ENCODE results near the gene SDK1.

Gene SDK1

GRCh38 chr7:4174884-4175283, 873.8 kb downstream of the SDK1 start:
- no peak for DNase-seq

DNA sequence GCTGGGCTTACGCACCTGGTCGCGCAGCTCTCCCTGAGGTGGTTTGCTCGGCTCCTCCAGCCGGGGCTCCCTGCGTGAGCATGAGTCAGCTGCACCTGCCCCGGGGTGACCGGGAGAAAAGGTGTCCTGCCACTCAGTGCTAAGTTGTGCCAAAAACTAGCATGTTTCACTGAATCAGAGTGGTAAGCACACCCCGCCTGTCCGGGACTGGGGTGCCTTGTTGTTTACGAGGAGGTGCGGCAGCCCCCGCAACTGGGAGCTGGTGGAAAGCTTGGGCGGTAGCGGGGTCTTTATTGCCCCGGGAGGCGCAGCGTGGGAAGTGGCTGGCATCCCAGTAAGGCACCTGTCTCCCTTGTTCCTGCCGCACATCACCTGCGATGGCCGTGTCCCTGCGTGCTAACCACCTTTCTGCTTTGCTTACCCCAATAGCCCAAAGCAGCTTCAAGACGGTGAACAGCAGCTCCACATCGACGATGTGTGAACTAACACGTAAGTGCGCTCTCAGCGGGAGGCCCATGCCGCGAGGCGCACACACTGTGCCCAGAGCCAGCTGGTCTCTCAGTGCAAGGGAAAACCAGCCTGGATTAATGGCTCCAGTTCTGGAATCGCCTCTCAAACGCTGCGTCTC, 874.4 kb downstream of the SDK1 start:
- DNase-seq = no peak

- DNase-seq = no peak
These were observed 875.9 kb downstream of the SDK1 start for GRCh38 chr7:4177001-4177400.

- no peak for DNase-seq
These were observed 877.4 kb downstream of the SDK1 start for GRCh38 chr7:4178416-4178815.

DNA sequence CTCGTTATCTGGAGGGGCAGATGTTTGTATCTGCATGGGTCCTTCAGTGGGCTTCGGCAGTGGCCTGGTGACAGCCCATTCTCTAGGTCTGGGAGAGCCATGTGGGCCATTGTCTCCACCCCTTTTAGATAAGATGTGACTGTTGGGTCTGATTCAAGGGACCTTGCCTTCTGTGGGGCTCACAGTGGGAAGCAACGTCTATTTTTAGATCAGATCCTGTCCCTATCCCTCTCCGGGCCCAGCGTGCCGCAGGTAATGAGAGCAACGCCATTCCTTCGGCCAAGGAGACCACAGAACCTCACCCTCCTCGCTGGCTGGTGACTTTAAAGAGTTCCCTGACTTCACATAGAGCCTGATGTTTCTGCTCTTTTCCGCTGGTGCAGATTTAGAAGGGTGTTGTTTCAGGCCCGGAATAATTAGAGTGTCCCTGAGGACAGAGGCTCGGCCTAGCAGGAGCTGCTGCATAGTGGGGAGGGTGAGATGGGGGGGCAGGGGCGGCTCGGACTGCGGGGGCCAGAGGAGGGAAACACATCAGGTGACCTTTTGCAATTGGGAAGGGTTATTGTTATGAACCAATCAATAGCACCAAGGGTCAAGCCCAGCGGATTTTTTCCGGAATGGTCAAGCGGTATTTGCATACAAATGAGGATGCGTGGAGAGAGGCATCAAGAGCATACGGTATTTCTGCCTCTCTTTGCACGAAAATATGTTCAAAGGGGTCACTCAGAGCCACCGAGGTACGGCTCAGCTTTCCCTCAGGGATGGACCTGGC, 878.0 kb downstream of the SDK1 start:
- no peak for DNase-seq

GRCh38 chr7:4179688-4180380, 878.8 kb downstream of the SDK1 start:
- no peak for DNase-seq

DNA sequence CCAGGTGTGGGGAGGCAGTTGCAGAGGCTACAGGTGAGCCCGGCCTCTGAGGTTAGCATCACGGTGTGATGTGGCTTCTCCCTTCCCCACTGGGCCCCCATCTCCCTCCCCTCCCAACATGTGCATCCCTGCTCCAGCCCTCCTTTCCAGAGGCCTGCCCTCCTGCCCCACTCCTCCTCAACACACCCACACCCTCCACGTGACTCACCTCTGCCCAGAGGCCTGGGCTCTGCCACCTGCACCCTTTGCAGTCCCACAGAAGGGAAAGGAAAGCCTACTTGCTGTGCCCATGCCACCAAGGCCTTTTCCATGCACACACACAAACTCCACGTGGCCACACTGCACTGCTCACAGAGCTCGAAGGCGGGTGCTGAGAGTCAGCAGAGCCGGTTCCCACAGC, 880.4 kb downstream of the SDK1 start:
- DNase-seq = no peak

GRCh38 chr7:4182605-4183300, 881.7 kb downstream of the SDK1 start:
- no peak for DNase-seq

DNA sequence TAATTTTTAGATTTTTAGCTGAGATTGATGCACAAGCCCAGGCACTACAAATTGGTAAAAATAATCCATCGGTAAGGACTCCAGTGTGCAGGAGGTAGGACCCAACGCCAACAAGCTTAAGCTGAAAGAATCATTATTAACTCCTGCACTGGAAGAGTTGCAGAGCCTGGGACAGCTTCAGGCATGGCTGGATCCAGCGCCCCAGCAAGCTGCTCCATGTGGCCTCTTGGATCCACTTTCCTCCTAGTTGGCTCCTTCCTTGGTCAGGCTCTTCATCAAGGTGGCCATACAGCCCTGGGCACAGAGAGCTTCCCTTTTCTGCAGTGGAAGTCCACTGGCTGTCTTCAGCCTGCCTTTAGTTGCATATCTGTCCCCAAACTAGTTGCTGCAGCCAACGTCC, 883.6 kb downstream of the SDK1 start:
- DNase-seq = no peak

DNA sequence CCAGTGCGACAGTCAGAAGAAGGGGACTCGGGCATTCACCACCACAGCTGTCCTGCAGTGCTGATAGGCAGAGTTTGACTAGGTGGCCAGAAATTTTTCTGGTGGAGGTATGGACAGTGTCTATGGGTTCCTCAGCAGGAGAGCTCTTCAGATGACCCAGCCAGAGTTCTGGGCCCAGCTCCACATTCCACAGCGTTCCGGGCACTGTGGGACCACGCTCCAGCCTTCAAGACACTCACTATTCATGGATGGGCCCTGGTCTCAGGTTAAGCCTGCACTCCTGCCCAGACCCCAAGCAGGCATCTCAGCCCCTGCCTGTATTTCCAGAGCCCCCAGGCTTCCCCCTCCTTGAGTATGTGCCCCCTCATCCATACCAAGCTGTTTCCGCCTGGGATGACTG, 884.1 kb downstream of the SDK1 start:
- DNase-seq = no peak

DNA sequence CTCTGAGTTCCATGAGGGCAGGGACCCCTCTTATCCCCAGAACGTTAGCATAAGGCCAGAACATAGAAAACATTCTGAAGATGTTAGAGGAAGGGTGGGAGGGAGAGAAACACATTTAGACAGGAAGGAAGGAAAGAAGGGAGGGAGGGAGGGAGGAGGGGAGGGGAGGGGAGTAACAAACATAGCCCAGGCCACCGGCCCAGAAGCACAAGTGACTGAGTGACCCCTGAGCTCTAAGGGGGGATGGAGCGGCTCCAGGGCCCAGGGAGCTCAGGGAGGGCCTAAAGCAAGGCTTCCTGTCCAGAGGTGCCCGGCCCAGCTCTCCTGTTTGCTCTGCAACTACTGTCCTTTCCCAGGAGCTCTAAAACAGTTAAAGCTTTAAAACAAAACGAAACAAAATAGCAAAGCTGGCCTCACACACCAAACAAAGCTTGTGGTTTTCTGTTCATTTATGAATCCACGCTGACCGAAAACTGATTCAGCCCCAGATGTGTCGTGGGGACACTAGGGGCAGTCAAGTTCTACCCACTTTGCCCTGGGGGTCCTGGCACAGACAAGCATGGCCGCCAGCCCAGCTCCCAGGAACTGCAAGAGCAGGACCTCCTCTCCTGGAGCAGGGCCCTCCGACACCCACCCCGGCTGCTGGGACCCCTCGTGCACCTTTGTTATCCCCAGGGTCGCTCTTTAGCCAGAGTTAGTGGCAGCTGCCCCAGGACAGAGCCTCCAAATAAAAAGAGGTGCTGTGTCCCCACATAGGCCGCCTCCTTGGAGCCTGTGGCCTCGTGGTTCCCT, 884.9 kb downstream of the SDK1 start:
- DNase-seq = no peak

DNA sequence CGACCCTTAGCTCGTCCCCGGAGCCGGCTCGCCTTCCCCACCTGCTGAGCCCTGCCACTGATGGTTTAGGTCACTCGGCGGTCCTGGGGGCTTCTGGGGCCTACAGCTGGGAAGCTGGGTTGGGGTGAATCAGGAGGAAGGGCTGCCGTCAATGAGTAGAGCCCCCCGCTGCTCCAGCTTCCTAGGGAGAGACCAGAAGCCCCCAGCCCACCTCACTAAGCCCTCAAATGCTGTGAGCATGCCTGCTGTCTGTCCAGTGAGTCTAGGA, 885.4 kb downstream of the SDK1 start:
- DNase-seq = no peak

GRCh38 chr7:4188651-4189050, 887.6 kb downstream of the SDK1 start:
- DNase-seq = no peak

DNA sequence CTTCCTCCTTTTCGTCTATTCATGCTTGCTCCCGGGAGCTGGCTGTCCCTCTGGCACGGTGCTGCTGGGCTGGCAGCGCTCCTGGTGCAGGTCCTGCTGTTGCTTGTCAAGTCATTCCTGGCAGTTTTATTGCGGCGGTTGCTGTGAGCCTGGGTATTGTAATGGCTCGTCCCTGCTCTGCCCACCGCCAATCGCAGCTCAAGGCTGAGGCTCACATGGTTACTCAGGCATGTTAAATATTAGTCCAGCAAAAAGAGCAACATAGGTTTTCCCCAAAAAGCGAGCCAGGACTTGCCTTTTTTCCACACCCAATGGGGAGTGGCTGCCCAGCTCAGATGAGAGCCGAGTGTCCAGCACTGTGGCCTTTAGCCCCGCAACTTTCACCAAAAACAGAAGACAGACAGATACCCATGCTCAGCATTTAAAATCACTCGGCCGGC, 888.1 kb downstream of the SDK1 start:
- no peak for DNase-seq

- no peak for DNase-seq
These were observed 889.2 kb downstream of the SDK1 start for GRCh38 chr7:4190010-4190981.

DNA sequence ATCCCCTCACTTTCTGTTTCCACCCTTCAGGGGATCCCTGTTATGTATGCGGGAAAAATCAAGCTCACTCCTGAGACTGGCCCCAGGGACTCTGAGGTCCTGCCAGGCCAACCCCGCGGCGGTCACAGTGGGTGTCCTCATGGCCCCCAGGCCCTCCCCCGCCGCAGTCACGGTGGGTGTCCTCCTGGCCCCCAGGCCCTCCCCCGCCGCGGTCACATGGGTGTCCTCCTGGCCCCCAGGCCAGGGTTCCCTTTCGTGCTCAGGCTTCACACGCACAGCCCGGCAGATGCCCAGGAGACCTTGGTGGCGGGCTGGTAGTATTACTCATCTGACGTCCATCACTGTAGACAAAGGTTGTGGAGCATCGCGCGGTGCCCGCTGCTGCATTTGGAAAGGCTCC, 890.0 kb downstream of the SDK1 start:
- DNase-seq = no peak

DNA sequence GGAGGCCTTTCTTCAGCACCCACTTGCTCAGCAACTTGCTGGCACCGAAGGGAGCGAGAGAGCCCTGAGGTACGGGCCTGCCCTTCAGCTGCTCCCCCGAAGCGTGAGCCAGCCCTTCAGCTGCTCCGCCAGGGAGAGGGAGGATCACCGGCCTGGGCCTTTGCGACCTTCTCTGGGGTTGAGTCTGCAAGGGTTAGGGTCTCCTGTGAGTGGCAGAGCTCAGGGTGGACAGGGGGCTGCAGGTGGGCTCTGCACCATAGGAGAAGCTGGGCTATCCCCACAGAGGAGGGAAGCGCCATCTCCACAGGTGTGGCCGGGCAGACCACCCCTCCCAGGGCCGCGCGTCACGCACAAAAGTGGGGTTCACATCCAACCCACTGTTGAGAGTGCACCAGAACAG, 890.5 kb downstream of the SDK1 start:
- DNase-seq = no peak

DNA sequence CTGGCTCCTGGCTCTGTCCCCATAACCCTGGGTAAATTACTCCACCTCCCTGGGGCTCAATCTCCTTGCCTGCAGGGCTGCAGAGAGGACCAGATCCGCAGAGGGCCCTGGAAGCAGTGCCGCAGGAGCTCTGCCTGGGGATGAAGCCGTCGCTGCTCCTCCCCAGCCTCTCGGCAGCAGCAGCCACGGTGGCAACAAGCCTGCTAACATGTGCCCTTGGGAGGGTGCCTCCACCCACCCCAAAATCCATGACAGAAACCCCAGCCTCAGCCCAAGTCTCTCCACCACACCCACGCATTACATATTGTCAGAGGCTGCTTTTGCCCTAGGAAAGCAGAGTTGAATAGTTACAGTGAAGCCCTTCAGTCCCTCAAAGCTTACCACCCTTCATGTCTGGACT, 894.6 kb downstream of the SDK1 start:
- DNase-seq = no peak

DNA sequence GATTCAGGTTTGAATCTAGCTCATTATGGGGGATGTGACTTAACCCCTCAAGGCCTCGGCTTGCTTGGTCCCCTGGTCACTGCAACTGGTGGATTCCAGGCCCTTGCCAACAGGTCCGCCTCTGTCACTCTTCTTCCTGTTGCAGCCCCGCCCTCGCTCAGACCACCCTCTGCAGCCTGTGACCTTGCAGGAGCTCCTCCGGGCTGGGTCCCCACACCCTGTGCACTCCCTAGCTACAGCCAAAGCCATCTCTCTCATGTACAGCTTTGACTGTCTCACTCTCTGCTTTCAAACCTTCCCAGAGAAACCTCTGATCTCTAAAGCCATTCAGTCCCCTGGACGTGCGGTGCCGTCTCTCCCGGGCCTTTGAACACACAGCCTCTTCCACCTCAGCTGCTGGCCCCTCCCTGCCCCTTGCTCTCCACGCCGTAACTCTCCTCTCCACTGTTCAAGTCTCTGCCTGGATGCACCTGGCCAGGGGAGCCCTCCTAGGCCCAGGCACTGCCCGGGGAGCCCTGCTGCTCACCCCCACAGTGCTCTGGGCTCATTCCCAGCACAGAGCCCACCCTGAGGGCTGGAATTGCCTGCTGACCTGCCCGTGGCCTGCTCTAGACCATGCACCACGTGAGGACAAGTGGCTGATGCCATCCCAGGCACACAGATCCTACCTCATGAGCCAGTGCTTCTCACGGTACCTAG, 895.2 kb downstream of the SDK1 start:
- no peak for DNase-seq

DNA sequence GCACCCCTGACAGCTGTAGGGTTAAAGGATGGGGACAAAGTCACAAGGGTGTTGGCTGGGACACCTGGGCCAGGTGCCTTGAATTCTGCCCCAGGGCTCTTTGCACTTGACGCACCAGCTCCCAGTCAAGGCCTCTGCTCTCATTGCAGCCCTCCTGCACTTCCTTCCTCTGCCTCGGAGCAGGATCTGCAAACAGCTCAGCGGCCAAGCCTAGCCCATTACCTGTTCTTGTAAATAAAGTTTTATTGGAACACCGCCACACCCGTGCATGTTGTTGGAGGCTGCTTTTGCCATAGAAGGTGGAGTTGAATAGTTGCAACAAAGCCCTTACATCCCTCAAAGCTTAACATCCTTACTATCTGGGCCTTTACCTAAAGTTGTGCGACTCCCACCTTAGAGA, 897.2 kb downstream of the SDK1 start:
- no peak for DNase-seq

- no peak for DNase-seq
These were observed 899.6 kb downstream of the SDK1 start for GRCh38 chr7:4200546-4201094.

All from NCI-H446 treated with DMSO at 0.1 percent for 48 hours (cell line).